HEK293T (cell line): Measurements from ENCODE around the gene KASH5.
A peak's percentile ranks its signal among the peaks of the same experiment; 100 is the strongest.

Experiments
- CTCF ChIA-PET: fragments of 350-600 bp; formaldehyde crosslinking; extraction: SDS; loops from one replicate; lab custom pipeline; 2021; ENCODE audit warnings: antibody characterized with exemption, inconsistent platforms; lab: Yijun Ruan, JAX
- POLR2A ChIA-PET: fragments of 350-600 bp; formaldehyde crosslinking; extraction: SDS; loops from one replicate; lab custom pipeline; 2020; ENCODE audit warnings: antibody characterized with exemption, inconsistent platforms; lab: Yijun Ruan, JAX
- DNase-seq: peaks from one replicate; pipeline ENCODE4 v3.0.0; 2012; ENCODE audit warnings: mixed read lengths; ENCODE audit errors: extremely low spot score
- ARNT ChIP-seq: fragments of 450-650 bp; IDR thresholded peaks from 2 replicates; pipeline ENCODE4 v1.6.1; 2017; ENCODE audit warnings: mild to moderate bottlenecking
- BHLHE40 ChIP-seq: fragments of 450-650 bp; IDR thresholded peaks from 2 replicates; pipeline ENCODE4 v1.6.1; 2016; ENCODE audit warnings: mild to moderate bottlenecking, moderate library complexity, borderline replicate concordance
- CTBP1 ChIP-seq: fragments of 450-650 bp; IDR thresholded peaks from 2 replicates; pipeline ENCODE4 v1.6.1; 2016; ENCODE audit warnings: borderline replicate concordance
- ELF4 ChIP-seq: fragments of 450-650 bp; IDR thresholded peaks from 2 replicates; pipeline ENCODE4 v1.6.1; 2017; ENCODE audit warnings: antibody characterized with exemption
- FOXA1 ChIP-seq: fragments of 450-650 bp; IDR thresholded peaks from 2 replicates; pipeline ENCODE4 v1.6.1; 2016; ENCODE audit warnings: mild to moderate bottlenecking
- FOXK2 ChIP-seq: fragments of 450-650 bp; IDR thresholded peaks from 2 replicates; pipeline ENCODE4 v1.6.1; 2016; ENCODE audit warnings: mild to moderate bottlenecking
- FOXM1 ChIP-seq: fragments of 450-650 bp; IDR thresholded peaks from 2 replicates; pipeline ENCODE4 v1.6.1; 2017; ENCODE audit warnings: mild to moderate bottlenecking, borderline replicate concordance
- HDGF ChIP-seq: fragments of 450-650 bp; IDR thresholded peaks from 2 replicates; pipeline ENCODE4 v1.6.1; 2017; ENCODE audit warnings: antibody characterized with exemption, borderline replicate concordance
- L3MBTL2 ChIP-seq: fragments of 450-650 bp; conservative IDR thresholded peaks from 2 replicates; pipeline ENCODE4 v1.6.1; 2016; ENCODE audit warnings: mild to moderate bottlenecking
- LEF1 ChIP-seq: fragments of 450-650 bp; IDR thresholded peaks from 2 replicates; pipeline ENCODE4 v1.6.1; 2017; ENCODE audit warnings: mild to moderate bottlenecking, borderline replicate concordance
- NFRKB ChIP-seq: fragments of 450-650 bp; IDR thresholded peaks from 2 replicates; pipeline ENCODE4 v1.6.1; 2016; ENCODE audit warnings: mild to moderate bottlenecking, moderate library complexity
- SP1 ChIP-seq: fragments of 450-650 bp; IDR thresholded peaks from 2 replicates; pipeline ENCODE4 v1.6.1; 2017
- SUZ12 ChIP-seq: fragments of 450-650 bp; IDR thresholded peaks from 2 replicates; pipeline ENCODE4 v1.6.1; 2016; ENCODE audit warnings: mild to moderate bottlenecking
- TARDBP ChIP-seq: fragments of 450-650 bp; IDR thresholded peaks from 2 replicates; pipeline ENCODE4 v1.6.1; 2016
- ZNF384 ChIP-seq: fragments of 450-650 bp; IDR thresholded peaks from 2 replicates; pipeline ENCODE4 v1.6.1; 2016
- TF ChIP-seq, protein P1 (sequence below): fragments of 450-650 bp; IDR thresholded peaks from 2 replicates; pipeline ENCODE4 v1.6.1; 2016

Gene KASH5

DNA sequence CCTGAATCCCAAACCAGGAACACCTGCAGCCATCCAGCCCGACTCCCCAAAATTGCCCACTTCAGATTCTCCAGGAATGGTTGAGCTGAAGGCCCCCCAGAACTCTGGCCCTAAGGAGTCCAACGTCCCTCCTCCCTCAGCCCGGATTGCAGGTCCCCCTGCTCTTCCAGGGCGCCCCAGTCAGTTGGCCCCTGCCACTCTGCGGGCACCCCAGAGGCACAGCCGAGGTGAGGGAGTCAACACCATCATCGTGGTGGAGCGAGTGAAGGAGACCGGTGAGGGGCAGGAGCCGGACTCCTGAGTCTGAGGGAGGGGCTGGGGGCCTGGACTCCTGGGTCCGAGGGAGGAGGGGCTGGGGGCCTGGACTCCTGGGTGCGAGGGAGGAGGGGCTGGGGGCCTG is 39.3 kb downstream of the KASH5 start:
- POLR2A ChIA-PET, result interaction anchor here (0.9 kb wide), 1 partner anchor 15 kb away, joined by 3 read pairs; no protein-coding TSS in a partner anchor
- CTCF ChIA-PET, result interaction anchor here (0.5 kb wide), 1 partner anchor 354 kb away, joined by 3 read pairs; no protein-coding TSS in a partner anchor
- no peak for DNase-seq
- no peak for TF ChIP-seq HDGF
- no peak for TF ChIP-seq LEF1

DNA sequence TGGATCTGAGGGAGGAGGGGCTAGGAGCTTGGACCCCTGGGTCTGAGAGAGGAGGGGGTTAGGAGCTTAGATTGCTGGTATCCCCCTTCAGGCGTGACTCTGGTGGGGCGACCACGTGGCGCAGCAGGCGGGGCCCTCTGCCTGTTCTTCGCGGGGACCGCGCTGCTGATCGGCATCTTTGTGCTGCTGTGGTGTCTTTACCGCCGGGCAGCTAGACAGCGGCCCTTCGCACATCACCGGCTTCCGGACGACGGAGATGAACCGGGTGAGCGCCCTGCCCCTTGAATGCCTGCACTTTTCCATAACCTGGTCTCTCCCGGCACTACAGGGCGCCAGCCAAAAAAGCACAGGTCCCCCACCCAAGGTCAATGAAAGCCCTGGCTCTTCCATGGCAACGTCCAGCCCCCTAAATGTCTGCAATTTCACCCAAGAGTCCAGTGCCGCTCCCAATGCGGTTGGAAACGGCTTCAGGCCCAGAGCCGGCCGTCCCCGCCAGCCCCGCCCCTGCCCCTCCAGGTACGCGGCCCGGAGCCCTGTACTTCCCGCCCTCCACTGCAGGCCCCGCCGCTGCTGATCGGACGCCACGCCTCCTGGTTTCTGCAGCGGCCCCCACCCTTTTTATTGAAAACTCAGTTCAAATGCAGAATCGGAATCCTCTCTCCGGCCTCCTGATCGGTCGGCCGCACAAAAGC is 40.0 kb downstream of the KASH5 start:
- no peak for DNase-seq
- ChIA-PET CTCF (no interaction called here), POLR2A (interaction anchor here (0.9 kb wide), 1 partner anchor 14 kb away, joined by 3 read pairs; no protein-coding TSS in a partner anchor)
- TF ChIP-seq BHLHE40 (no peak), NFRKB (no peak)

DNA sequence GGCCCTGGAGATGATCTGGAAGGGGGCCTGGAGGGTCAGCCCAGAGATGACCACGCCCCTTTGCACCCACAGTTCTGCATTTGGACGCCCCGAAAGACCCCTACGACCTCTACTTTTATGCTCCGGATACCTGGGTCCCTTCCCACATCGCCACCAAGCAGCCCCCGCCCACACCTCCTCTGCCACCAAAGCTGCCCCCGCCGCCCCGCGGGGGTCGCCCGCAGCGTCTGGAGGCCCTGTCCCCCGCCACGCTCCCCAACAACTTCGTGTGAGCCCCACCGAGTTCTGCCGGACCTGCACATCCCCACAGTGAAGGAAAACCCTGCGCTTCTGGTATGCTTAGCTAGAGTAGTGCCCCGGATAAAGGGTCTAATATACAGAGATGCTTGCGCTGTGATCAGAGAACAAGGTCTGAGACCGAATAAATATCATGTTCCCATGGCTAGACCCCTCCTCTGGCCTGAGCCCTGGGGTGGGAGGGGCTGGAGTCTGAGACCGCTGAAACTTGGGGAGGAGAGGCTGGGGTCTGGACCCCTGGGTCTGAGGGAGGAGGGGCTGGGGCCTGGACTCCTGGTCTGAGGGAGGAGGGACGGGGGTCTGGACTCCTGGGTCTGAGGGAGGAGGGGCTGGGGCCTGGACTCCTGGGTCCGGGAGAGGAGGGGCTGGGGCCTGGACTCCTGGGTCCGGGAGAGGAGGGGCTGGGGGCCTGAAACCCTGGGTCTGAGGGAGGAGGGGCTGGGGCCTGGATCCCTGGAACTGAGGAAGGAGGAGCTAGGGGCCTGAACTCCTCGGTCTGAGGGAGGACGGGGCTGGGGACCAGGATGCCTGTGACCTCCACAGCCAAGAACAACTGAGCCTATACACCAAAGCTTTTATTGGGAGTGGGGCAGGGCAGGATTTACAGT is 40.8 kb downstream of the KASH5 start:
- ChIA-PET CTCF (interaction anchor here (1.1 kb wide), 1 partner anchor 14 kb away, joined by 4 read pairs; no protein-coding TSS in a partner anchor), POLR2A (no interaction called here)
- no peak for TF ChIP-seq FOXK2
- TF ChIP-seq SUZ12, result no peak
- TF ChIP-seq NFRKB, result no peak
- no peak for TF ChIP-seq ELF4
- no peak for TF ChIP-seq LEF1
- no peak for TF ChIP-seq ZNF384
- no peak for TF ChIP-seq SP1
- no peak for TF ChIP-seq L3MBTL2
- TF ChIP-seq ARNT, result no peak
- TF ChIP-seq TARDBP, result no peak
- TF ChIP-seq HDGF, result no peak
- no peak for TF ChIP-seq BHLHE40
- TF ChIP-seq, protein P1, sequence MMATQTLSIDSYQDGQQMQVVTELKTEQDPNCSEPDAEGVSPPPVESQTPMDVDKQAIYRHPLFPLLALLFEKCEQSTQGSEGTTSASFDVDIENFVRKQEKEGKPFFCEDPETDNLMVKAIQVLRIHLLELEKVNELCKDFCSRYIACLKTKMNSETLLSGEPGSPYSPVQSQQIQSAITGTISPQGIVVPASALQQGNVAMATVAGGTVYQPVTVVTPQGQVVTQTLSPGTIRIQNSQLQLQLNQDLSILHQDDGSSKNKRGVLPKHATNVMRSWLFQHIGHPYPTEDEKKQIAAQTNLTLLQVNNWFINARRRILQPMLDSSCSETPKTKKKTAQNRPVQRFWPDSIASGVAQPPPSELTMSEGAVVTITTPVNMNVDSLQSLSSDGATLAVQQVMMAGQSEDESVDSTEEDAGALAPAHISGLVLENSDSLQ, result no peak
- no peak for TF ChIP-seq FOXM1
- TF ChIP-seq CTBP1, result no peak
- TF ChIP-seq FOXA1, result no peak
- DNase-seq, result no peak

DNA sequence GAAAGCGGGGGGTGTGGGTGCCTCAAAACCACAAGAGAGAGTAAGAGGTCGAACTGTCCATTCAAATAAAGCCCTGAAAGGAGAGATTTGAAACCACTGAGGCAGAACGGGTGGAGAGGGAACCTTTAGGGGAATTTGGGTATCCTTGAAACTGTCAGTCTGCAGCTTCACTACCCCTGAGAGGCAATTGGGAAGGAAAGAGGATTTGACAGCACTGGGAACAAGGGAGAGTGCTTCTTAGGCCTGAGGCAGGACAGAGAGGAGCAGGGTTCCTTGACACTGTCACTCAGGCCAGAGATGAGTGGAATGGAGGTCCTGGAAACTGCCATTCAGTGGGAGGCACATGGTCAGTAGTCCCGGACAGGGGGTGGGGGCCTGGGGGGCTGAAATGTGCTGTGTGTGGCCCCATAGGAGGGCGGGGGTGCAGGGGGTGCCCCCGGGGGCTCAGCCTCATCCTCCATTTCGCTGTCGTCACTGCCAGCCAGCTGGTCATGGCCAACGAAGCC is 42.2 kb downstream of the KASH5 start:
- no peak for DNase-seq

GRCh38 chr19:49430678-49431329 is 42.8 kb downstream of the KASH5 start:
- ChIA-PET POLR2A (interaction anchor here (0.7 kb wide), 1 partner anchor 37 kb away, joined by 4 read pairs; no protein-coding TSS in a partner anchor), CTCF (no interaction called here)
- no peak for TF ChIP-seq FOXA1
- no peak for TF ChIP-seq ARNT
- TF ChIP-seq L3MBTL2, result peak; percentile 80
- TF ChIP-seq LEF1, result no peak
- TF ChIP-seq SUZ12, result no peak
- no peak for TF ChIP-seq FOXM1
- DNase-seq, result peak; percentile 50

More for the DNA sequence above, 42.2 kb downstream of the KASH5 start:
- no peak for TF ChIP-seq ZNF384
- no peak for TF ChIP-seq SUZ12
- no peak for TF ChIP-seq FOXK2
- ChIA-PET POLR2A (no interaction called here), CTCF (interaction anchor here (0.8 to 1.1 kb wide), 2 partner anchors 12 to 39 kb away, joined by 3 to 4 read pairs; no protein-coding TSS in a partner anchor)

GRCh38 chr19:49431330-49431749 is 43.3 kb downstream of the KASH5 start:
- ChIA-PET CTCF (interaction anchor here (0.7 kb wide), 1 partner anchor 9 kb away, joined by 3 read pairs; no protein-coding TSS in a partner anchor), POLR2A (interaction anchor here (0.7 kb wide), 1 partner anchor 38 kb away, joined by 4 read pairs; no protein-coding TSS in a partner anchor)
- no peak for TF ChIP-seq ARNT
- DNase-seq, result no peak

DNA sequence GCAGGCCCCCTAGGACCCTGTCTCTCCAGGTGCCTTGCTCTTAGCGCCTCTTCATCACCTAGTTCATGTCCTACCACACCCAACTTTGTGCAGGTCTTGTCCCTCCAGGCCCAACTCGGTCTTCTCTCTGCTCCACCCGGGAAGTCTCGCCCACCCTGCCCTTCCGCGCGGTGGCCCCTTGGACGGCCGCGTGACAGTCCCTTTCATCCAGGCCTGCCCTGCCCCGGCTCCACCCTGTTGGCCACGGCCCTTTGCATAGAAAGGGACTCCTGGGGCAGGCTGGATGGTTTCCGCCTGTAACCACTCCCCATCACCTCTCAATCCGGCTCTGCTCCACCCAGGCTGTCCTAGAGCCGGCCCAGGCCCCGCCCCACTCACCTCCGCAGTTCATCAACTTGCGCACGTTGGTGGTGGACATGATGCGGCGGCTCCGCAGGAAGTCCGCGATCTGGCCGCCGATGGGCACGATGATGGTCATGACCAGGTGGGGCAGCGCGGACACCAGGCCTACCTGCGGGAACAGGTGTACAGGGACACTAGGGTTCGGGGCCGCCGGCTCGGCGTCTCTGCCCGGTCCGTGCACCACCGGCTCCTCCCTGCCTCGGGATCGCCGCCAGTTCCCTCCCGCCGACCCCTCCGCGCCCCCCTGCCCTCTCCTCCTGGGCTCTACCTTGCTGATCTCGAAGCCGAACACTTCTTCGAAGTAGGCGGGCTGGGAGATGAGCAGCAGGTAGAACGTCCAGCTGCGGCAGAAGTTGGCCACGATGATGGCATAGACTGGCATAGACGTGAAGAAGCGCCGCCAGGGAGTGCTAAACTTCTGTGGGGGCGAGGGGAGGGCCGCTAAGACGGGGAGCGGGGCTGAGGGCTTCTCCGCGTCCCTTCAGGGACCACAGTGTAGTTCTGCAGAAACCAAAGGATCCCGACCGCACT is 44.4 kb downstream of the KASH5 start:
- CTCF ChIA-PET, result no interaction called here
- no peak for DNase-seq

More for the DNA sequence above, 44.4 kb downstream of the KASH5 start:
- POLR2A ChIA-PET, result no interaction called here
- TF ChIP-seq LEF1 (no peak), CTBP1 (no peak), SUZ12 (no peak), SP1 (no peak), FOXK2 (no peak), HDGF (no peak), FOXM1 (no peak), ZNF384 (no peak), TARDBP (no peak), BHLHE40 (no peak)
